ENCODE results near the gene OR4D1. TPM values are rescaled to one million over a fixed set of nuclear protein-coding genes. Genes with fewer than 3 reads are reported as not detected.

OR4D1 gene
- total and polyA plus RNA-seq, 2 donors (not counting 1 experiment from before 2014, with no cell fraction given), result not detected

DNA sequence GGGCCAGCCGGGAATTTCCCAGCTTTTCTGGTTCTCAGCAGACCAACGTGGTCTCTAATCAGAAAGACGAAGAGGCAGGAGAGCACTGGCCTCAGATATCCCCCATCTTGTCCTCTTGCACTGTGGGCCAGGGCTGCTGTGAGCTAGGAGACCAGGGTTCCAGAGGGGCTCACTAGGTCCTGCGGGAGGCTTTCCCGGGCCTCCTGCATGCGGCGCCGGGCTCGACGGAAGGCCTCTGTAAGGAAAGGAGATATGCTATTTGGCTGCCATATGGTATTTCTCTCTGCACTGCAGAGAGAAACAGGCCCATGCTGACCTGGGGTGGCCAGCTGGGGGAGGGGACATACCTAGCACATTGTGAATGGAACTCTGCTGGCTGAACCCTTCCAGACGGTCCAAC lies 57.8 kb downstream of the OR4D1 start:
- TF ChIP-seq, protein P1, sequence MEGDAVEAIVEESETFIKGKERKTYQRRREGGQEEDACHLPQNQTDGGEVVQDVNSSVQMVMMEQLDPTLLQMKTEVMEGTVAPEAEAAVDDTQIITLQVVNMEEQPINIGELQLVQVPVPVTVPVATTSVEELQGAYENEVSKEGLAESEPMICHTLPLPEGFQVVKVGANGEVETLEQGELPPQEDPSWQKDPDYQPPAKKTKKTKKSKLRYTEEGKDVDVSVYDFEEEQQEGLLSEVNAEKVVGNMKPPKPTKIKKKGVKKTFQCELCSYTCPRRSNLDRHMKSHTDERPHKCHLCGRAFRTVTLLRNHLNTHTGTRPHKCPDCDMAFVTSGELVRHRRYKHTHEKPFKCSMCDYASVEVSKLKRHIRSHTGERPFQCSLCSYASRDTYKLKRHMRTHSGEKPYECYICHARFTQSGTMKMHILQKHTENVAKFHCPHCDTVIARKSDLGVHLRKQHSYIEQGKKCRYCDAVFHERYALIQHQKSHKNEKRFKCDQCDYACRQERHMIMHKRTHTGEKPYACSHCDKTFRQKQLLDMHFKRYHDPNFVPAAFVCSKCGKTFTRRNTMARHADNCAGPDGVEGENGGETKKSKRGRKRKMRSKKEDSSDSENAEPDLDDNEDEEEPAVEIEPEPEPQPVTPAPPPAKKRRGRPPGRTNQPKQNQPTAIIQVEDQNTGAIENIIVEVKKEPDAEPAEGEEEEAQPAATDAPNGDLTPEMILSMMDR (conservative IDR thresholded peaks at IDR 0.05 in 1 of 2, IDR thresholded peaks at IDR 0.05 in 1 of 2; ENCODE audit: low read depth in 1 of 2, low read length in 2 of 2), result no peak
- no peak for TF ChIP-seq EZH2 (IDR thresholded peaks at IDR 0.05; ENCODE audit: low read length, missing control alignments)
- Histone ChIP-seq H3K79me2 (ENCODE audit: control insufficient read depth, insufficient read depth, low read length) (no peaks in the 10 kb centered on the region), H4K20me1 (ENCODE audit: control insufficient read depth, extremely low read depth, insufficient read depth, low read length) (no peaks in the 10 kb centered on the region), H3K9ac (ENCODE audit: insufficient read depth, low read length) (no peak overlapping the region), H3K27ac (ENCODE audit: insufficient read depth, low read length) (no peak overlapping the region), H3K27me3 (ENCODE audit: control insufficient read depth, insufficient read depth, low read length) (no peaks in the 10 kb centered on the region), H3K9me3 (ENCODE audit: control insufficient read depth, insufficient read depth, low read depth, low read length) (no peaks in the 10 kb centered on the region), H3K4me1 (ENCODE audit: control insufficient read depth, extremely low read depth, insufficient read depth, low read length) (no peaks in the 10 kb centered on the region), H3K36me3 (ENCODE audit: control insufficient read depth, insufficient read depth, low read length) (peaks cover 3% of the 10 kb centered on the region), H3K4me2 (ENCODE audit: extremely low read depth, insufficient read depth, low read length) (no peak overlapping the region), H3K4me3 (replicated peaks in 1 of 4; ENCODE audit: control extremely low read depth in 1 of 4, insufficient read depth in 1 of 4, low read depth in 3 of 4, low read length in 4 of 4) (no peak overlapping the region), H2AFZ (ENCODE audit: low read length) (no peak overlapping the region)
- no peak for DNase-seq (ENCODE audit: low read depth in 2 of 2)

DNA sequence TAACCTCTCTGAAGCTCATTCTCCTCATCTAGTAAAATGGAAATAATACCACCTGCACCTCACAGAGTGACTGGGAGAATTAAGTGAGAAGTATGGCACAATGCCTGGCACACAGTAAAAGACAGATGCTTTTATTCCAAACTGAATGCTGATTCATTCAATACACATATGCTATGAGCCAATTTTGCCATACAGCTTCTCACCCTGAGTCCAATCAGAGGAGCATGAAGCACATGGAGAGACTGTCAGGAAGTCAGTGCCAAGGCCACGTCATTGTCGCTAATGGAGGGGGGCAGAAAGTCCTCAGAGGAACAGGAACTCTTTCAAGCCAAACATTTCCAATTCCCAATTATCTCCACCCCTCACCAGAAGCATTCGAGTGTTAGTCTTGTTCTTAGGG lies 59.3 kb downstream of the OR4D1 start:
- Histone ChIP-seq H3K4me1 (ENCODE audit: control insufficient read depth, extremely low read depth, insufficient read depth, low read length) (no peaks in the 10 kb centered on the region), H3K27me3 (ENCODE audit: control insufficient read depth, insufficient read depth, low read length) (no peaks in the 10 kb centered on the region), H4K20me1 (ENCODE audit: control insufficient read depth, extremely low read depth, insufficient read depth, low read length) (no peaks in the 10 kb centered on the region), H3K27ac (ENCODE audit: insufficient read depth, low read length) (no peak overlapping the region), H3K4me3 (replicated peaks in 1 of 4; ENCODE audit: control extremely low read depth in 1 of 4, insufficient read depth in 1 of 4, low read depth in 3 of 4, low read length in 4 of 4) (no peak overlapping the region), H3K9ac (ENCODE audit: insufficient read depth, low read length) (no peak overlapping the region), H3K79me2 (ENCODE audit: control insufficient read depth, insufficient read depth, low read length) (no peaks in the 10 kb centered on the region), H3K9me3 (ENCODE audit: control insufficient read depth, insufficient read depth, low read depth, low read length) (no peaks in the 10 kb centered on the region), H3K36me3 (ENCODE audit: control insufficient read depth, insufficient read depth, low read length) (peaks cover 3% of the 10 kb centered on the region), H2AFZ (ENCODE audit: low read length) (no peak overlapping the region), H3K4me2 (ENCODE audit: extremely low read depth, insufficient read depth, low read length) (no peak overlapping the region)
- TF ChIP-seq, protein P1 (conservative IDR thresholded peaks at IDR 0.05 in 1 of 2, IDR thresholded peaks at IDR 0.05 in 1 of 2; ENCODE audit: low read depth in 1 of 2, low read length in 2 of 2), result no peak
- no peak for TF ChIP-seq EZH2 (IDR thresholded peaks at IDR 0.05; ENCODE audit: low read length, missing control alignments)
- no peak for DNase-seq (ENCODE audit: low read depth in 2 of 2)

DNA sequence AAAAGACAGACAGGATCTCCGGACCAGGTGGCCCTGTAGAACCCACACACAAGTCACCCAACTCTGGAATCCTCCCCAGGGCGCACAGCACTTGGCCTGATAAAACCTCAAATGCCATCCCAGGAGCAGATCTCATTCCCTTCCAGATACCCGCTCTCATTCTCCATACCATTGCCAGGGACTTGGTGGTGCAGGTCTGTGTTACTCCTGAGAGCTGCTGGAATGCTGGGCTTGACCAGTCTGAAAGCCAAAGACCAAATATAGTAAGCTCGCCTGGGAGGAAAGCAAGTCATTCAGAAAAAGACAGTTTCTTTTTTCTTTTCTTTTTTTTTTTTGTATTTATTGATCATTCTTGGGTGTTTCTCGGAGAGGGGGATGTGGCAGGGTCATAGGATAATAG lies 60.2 kb downstream of the OR4D1 start:
- TF ChIP-seq, protein P1 (conservative IDR thresholded peaks at IDR 0.05 in 1 of 2, IDR thresholded peaks at IDR 0.05 in 1 of 2; ENCODE audit: low read depth in 1 of 2, low read length in 2 of 2), result no peak
- no peak for TF ChIP-seq EZH2 (IDR thresholded peaks at IDR 0.05; ENCODE audit: low read length, missing control alignments)
- H3K4me1 ChIP-seq (ENCODE audit: control insufficient read depth, extremely low read depth, insufficient read depth, low read length), result no peaks in the 10 kb centered on the region
- no peaks in the 10 kb centered on the region for H3K79me2 ChIP-seq (ENCODE audit: control insufficient read depth, insufficient read depth, low read length)

More for the DNA sequence above, 60.2 kb downstream of the OR4D1 start:
- H3K36me3 ChIP-seq (ENCODE audit: control insufficient read depth, insufficient read depth, low read length), result peaks cover 3% of the 10 kb centered on the region
- H4K20me1 ChIP-seq (ENCODE audit: control insufficient read depth, extremely low read depth, insufficient read depth, low read length), result no peaks in the 10 kb centered on the region
- no peak overlapping the region for H3K4me2 ChIP-seq (ENCODE audit: extremely low read depth, insufficient read depth, low read length)
- H3K9ac ChIP-seq (ENCODE audit: insufficient read depth, low read length), result no peak overlapping the region
- no peak overlapping the region for H3K4me3 ChIP-seq (replicated peaks in 1 of 4; ENCODE audit: control extremely low read depth in 1 of 4, insufficient read depth in 1 of 4, low read depth in 3 of 4, low read length in 4 of 4)
- H3K27me3 ChIP-seq (ENCODE audit: control insufficient read depth, insufficient read depth, low read length), result no peaks in the 10 kb centered on the region
- no peak overlapping the region for H3K27ac ChIP-seq (ENCODE audit: insufficient read depth, low read length)
- no peak overlapping the region for H2AFZ ChIP-seq (ENCODE audit: low read length)
- H3K9me3 ChIP-seq (ENCODE audit: control insufficient read depth, insufficient read depth, low read depth, low read length), result no peaks in the 10 kb centered on the region
- no peak for DNase-seq (ENCODE audit: low read depth in 2 of 2)

Other genes starting within 250 kb of the OR4D1 start
- 6.2 and 11.9 TPM in 2 replicates for gene CUEDC1, start 193.0 kb upstream of the OR4D1 start, total RNA-seq
- 25.6 and 34.9 TPM in 2 replicates for gene CUEDC1, start 193.0 kb upstream of the OR4D1 start, polyA plus RNA-seq
- gene VEZF1, start 160.1 kb upstream of the OR4D1 start, total RNA-seq, result 37.0 and 51.2 TPM in 2 replicates
- 43.9 and 44.3 TPM in 2 replicates for gene VEZF1, start 160.1 kb upstream of the OR4D1 start, polyA plus RNA-seq
- gene SRSF1, start 141.1 kb upstream of the OR4D1 start, total RNA-seq, result 242 and 307 TPM in 2 replicates
- gene SRSF1, start 141.1 kb upstream of the OR4D1 start, polyA plus RNA-seq, result 191 and 218 TPM in 2 replicates
- gene DYNLL2, start 65.0 kb upstream of the OR4D1 start, total RNA-seq, result 32.1 and 32.9 TPM in 2 replicates
- gene DYNLL2, start 65.0 kb upstream of the OR4D1 start, polyA plus RNA-seq, result 17.1 and 22.7 TPM in 2 replicates
- gene OR4D2, start 18.6 kb downstream of the OR4D1 start, total RNA-seq, result not detected in 2 replicates
- not detected in 2 replicates for gene OR4D2, start 18.6 kb downstream of the OR4D1 start, polyA plus RNA-seq
- gene EPX, start 44.3 kb downstream of the OR4D1 start, total RNA-seq, result not detected in 2 replicates
- not detected in 2 replicates for gene EPX, start 44.3 kb downstream of the OR4D1 start, polyA plus RNA-seq
- 13.1 and 17.8 TPM in 2 replicates for gene MKS1, start 70.9 kb downstream of the OR4D1 start, total RNA-seq
- 8.7 and 10.3 TPM in 2 replicates for gene MKS1, start 70.9 kb downstream of the OR4D1 start, polyA plus RNA-seq
- gene LPO, start 90.2 kb downstream of the OR4D1 start, total RNA-seq, result not detected in 2 replicates
- gene LPO, start 90.2 kb downstream of the OR4D1 start, polyA plus RNA-seq, result not detected in 2 replicates
- not detected in 2 replicates for gene MPO, start 132.6 kb downstream of the OR4D1 start, total RNA-seq
- gene MPO, start 132.6 kb downstream of the OR4D1 start, polyA plus RNA-seq, result 0.01 TPM in 2 replicates
- 4.0 and 4.9 TPM in 2 replicates for gene TSPOAP1, start 180.4 kb downstream of the OR4D1 start, total RNA-seq
- 0.23 and 0.24 TPM in 2 replicates for gene TSPOAP1, start 180.4 kb downstream of the OR4D1 start, polyA plus RNA-seq
- gene SUPT4H1, start 203.8 kb downstream of the OR4D1 start, total RNA-seq, result 41.9 and 48.5 TPM in 2 replicates
- 191 and 207 TPM in 2 replicates for gene SUPT4H1, start 203.8 kb downstream of the OR4D1 start, polyA plus RNA-seq

All from fibroblast of lung (primary cell).